Mesenchymal stem cell (in vitro differentiated cells and primary cell): Measurements from ENCODE around the gene RNF138.

Experiments
- DNase-seq: peaks from one replicate; pipeline ENCODE4 v3.0.0-alpha.2; 2013
- H2AFZ ChIP-seq: one replicate; pipeline ENCODE4 v1.6.1; 2013; ENCODE audit warnings: low read depth, mild to moderate bottlenecking, control low read depth, inconsistent platforms, low read length, moderate library complexity
- H2AK5ac ChIP-seq: 2 replicates; pipeline ENCODE4 v1.6.1; 2013; ENCODE audit warnings: low read length, moderate library complexity, mild to moderate bottlenecking, inconsistent platforms; ENCODE audit not compliant: severe bottlenecking
- H2BK120ac ChIP-seq: one replicate; pipeline ENCODE4 v1.6.1; 2013; ENCODE audit warnings: low read depth, mild to moderate bottlenecking, inconsistent platforms, low read length, moderate library complexity
- H2BK12ac ChIP-seq, 2 experiments: one replicate each; pipeline ENCODE4 v1.6.1; 2013; ENCODE audit warnings: inconsistent platforms in 2 of 2, low read length in 2 of 2, mild to moderate bottlenecking in 2 of 2, moderate library complexity in 2 of 2, control low read depth in 1 of 2
- H2BK15ac ChIP-seq: one replicate; pipeline ENCODE4 v1.6.1; 2013; ENCODE audit warnings: mild to moderate bottlenecking, low read depth, inconsistent platforms; ENCODE audit not compliant: poor library complexity, severe bottlenecking
- H2BK5ac ChIP-seq: 2 replicates; pipeline ENCODE4 v1.6.1; 2013; ENCODE audit warnings: low read depth, mild to moderate bottlenecking, low read length, control low read depth, inconsistent platforms; ENCODE audit not compliant: poor library complexity, severe bottlenecking
- H3K14ac ChIP-seq, 2 experiments: one replicate each; pipeline ENCODE4 v1.6.1; 2013; ENCODE audit warnings: inconsistent platforms in 2 of 2, low read length in 2 of 2, control low read depth in 1 of 2, mild to moderate bottlenecking in 1 of 2, moderate library complexity in 1 of 2
- H3K18ac ChIP-seq, 2 experiments: one replicate each; pipeline ENCODE4 v1.6.1; 2013; ENCODE audit warnings: inconsistent platforms in 2 of 2, low read length in 2 of 2, control low read depth in 1 of 2, low read depth in 1 of 2, mild to moderate bottlenecking in 1 of 2
- H3K23ac ChIP-seq, 2 experiments: one replicate each; pipeline ENCODE4 v1.6.1; 2013; ENCODE audit warnings: inconsistent platforms in 2 of 2, low read length in 2 of 2, mild to moderate bottlenecking in 2 of 2, moderate library complexity in 2 of 2, control low read depth in 1 of 2
- H3K27ac ChIP-seq: 2 replicates; pipeline ENCODE4 v1.5.1; 2013; ENCODE audit warnings: mild to moderate bottlenecking, moderate library complexity, low read length, control low read depth, inconsistent platforms; ENCODE audit not compliant: poor library complexity, severe bottlenecking
- H3K27me3 ChIP-seq, 2 experiments: 2 replicates each; pipeline versions ENCODE4 v1.6.1 to v1.7.0; 2013; ENCODE audit warnings: low read length in 2 of 2, mild to moderate bottlenecking in 2 of 2, moderate library complexity in 2 of 2, control low read depth in 1 of 2, inconsistent platforms in 1 of 2; ENCODE audit not compliant: control insufficient read depth in 1 of 2, insufficient read depth in 1 of 2
- H3K36me3 ChIP-seq, 2 experiments: 2 replicates each; pipeline versions ENCODE4 v1.6.1 to v1.7.0; 2013; ENCODE audit warnings: low read length in 2 of 2, control low read depth in 1 of 2, inconsistent platforms in 1 of 2, low read depth in 1 of 2, mild to moderate bottlenecking in 1 of 2; ENCODE audit not compliant: insufficient read depth in 2 of 2, control insufficient read depth in 1 of 2
- H3K4ac ChIP-seq, 2 experiments: one replicate each; pipeline ENCODE4 v1.6.1; 2013; ENCODE audit warnings: inconsistent platforms in 2 of 2, low read length in 2 of 2, mild to moderate bottlenecking in 2 of 2, moderate library complexity in 2 of 2, control low read depth in 1 of 2, low read depth in 1 of 2
- H3K4me1 ChIP-seq: 2 replicates; pipeline ENCODE4 v1.6.1; 2013; ENCODE audit warnings: low read depth, low read length, control low read depth; ENCODE audit not compliant: control insufficient read depth, insufficient read depth
- H3K4me2 ChIP-seq: 2 replicates; pipeline ENCODE4 v1.6.1; 2013; ENCODE audit warnings: low read length, mild to moderate bottlenecking, inconsistent platforms; ENCODE audit not compliant: poor library complexity, severe bottlenecking
- H3K4me3 ChIP-seq, 2 experiments: 2 replicates each; pipeline versions ENCODE4 v1.5.1 to v1.7.0; 2013; ENCODE audit warnings: low read length in 2 of 2, mild to moderate bottlenecking in 2 of 2, control low read depth in 1 of 2, low read depth in 1 of 2; ENCODE audit not compliant: insufficient read depth in 1 of 2
- H3K79me1 ChIP-seq: replicated peaks from 2 replicates; pipeline ENCODE4 v1.6.1; 2013; ENCODE audit warnings: mild to moderate bottlenecking, control low read depth, low read length, inconsistent platforms; ENCODE audit not compliant: poor library complexity, severe bottlenecking
- H3K9ac ChIP-seq: 2 replicates; pipeline ENCODE4 v1.7.0; 2013; ENCODE audit warnings: mild to moderate bottlenecking, low read length, moderate library complexity
- H3K9me3 ChIP-seq: 2 replicates; pipeline ENCODE4 v1.7.0; 2013; ENCODE audit warnings: mild to moderate bottlenecking, low read length; ENCODE audit not compliant: control insufficient read depth
- H4K8ac ChIP-seq: one replicate; pipeline ENCODE4 v1.6.1; 2013; ENCODE audit warnings: inconsistent platforms, mild to moderate bottlenecking, low read length, moderate library complexity
- H4K91ac ChIP-seq: one replicate; pipeline ENCODE4 v1.6.1; 2013; ENCODE audit warnings: mild to moderate bottlenecking, low read length, inconsistent platforms
- WGBS: methylation state at CpG from one replicate; pipeline ENCODE4 v1.1.7; 2013; ENCODE audit warnings: mixed read lengths; 5-methylcytosine and 5-hydroxymethylcytosine counted together

RNF138 gene

GRCh38 chr18:32122039-32122438, 30.4 kb downstream of the RNF138 start:
- DNase-seq = no peak
- H2AFZ ChIP-seq = no peak overlapping the region
- H4K91ac ChIP-seq = no peak overlapping the region
- no peak overlapping the region for H3K18ac ChIP-seq
- H3K27me3 ChIP-seq = no peaks in the 10 kb centered on the region
- no peak overlapping the region for H2BK120ac ChIP-seq
- 94% methylated on average over 4 of the region's 5 CpGs for WGBS
- H3K4ac ChIP-seq = no peak overlapping the region
- H3K36me3 ChIP-seq = peaks cover 3 to 51% of the 10 kb centered on the region in 2 experiments
- no peak overlapping the region for H3K9ac ChIP-seq
- peaks cover 2% of the 10 kb centered on the region for H3K4me1 ChIP-seq
- H3K4me3 ChIP-seq = no peak overlapping the region
- H3K23ac ChIP-seq = no peak overlapping the region
- H4K8ac ChIP-seq = no peak overlapping the region
- H3K4me2 ChIP-seq = no peak overlapping the region
- no peak overlapping the region for H2AK5ac ChIP-seq
- peaks cover 7% of the 10 kb centered on the region for H3K79me1 ChIP-seq
- no peak overlapping the region for H2BK5ac ChIP-seq
- no peak overlapping the region for H3K27ac ChIP-seq
- H3K9me3 ChIP-seq = no peaks in the 10 kb centered on the region
- H3K14ac ChIP-seq = no peak overlapping the region
- H2BK12ac ChIP-seq = no peak overlapping the region
- no peak overlapping the region for H2BK15ac ChIP-seq

GRCh38 chr18:32126538-32126937, 34.9 kb downstream of the RNF138 start:
- Histone ChIP-seq H2AK5ac (no peak overlapping the region), H3K4me3 (no peak overlapping the region), H3K18ac (no peak overlapping the region), H3K36me3 (peaks cover 0 to 68% of the 10 kb centered on the region in 2 experiments), H3K4me1 (no peaks in the 10 kb centered on the region), H4K8ac (no peak overlapping the region), H2BK5ac (no peak overlapping the region), H2BK15ac (no peak overlapping the region), H3K27ac (no peak overlapping the region), H3K9ac (no peak overlapping the region), H3K23ac (no peak overlapping the region), H3K27me3 (no peaks in the 10 kb centered on the region), H3K14ac (no peak overlapping the region), H3K79me1 (no peaks in the 10 kb centered on the region), H2BK120ac (no peak overlapping the region), H3K9me3 (no peaks in the 10 kb centered on the region), H2AFZ (no peak overlapping the region), H3K4me2 (no peak overlapping the region), H3K4ac (no peak overlapping the region), H4K91ac (no peak overlapping the region), H2BK12ac (no peak overlapping the region)
- no peak for DNase-seq
- 100% methylated on average over 2 of the region's 3 CpGs for WGBS

GRCh38 chr18:32135625-32136024, 44.0 kb downstream of the RNF138 start:
- H2BK15ac ChIP-seq = no peak overlapping the region
- no peak overlapping the region for H3K27ac ChIP-seq
- 93% methylated on average over 2 of the region's 2 CpGs for WGBS
- H3K23ac ChIP-seq = no peak overlapping the region
- no peak overlapping the region for H4K91ac ChIP-seq
- no peak overlapping the region for H2BK5ac ChIP-seq
- H2BK12ac ChIP-seq = no peak overlapping the region
- H3K18ac ChIP-seq = no peak overlapping the region
- H3K4me3 ChIP-seq = no peak overlapping the region
- no peak overlapping the region for H3K9ac ChIP-seq
- H3K36me3 ChIP-seq = peaks cover 3 to 22% of the 10 kb centered on the region in 2 experiments
- no peak overlapping the region for H4K8ac ChIP-seq
- H2AFZ ChIP-seq = no peak overlapping the region
- H3K79me1 ChIP-seq = no peaks in the 10 kb centered on the region
- no peak overlapping the region for H3K14ac ChIP-seq
- no peaks in the 10 kb centered on the region for H3K27me3 ChIP-seq
- no peaks in the 10 kb centered on the region for H3K9me3 ChIP-seq
- H3K4me1 ChIP-seq = no peaks in the 10 kb centered on the region
- H2BK120ac ChIP-seq = no peak overlapping the region
- H3K4ac ChIP-seq = no peak overlapping the region
- no peak overlapping the region for H3K4me2 ChIP-seq
- no peak overlapping the region for H2AK5ac ChIP-seq
- DNase-seq = no peak

GRCh38 chr18:32138332-32138982, 46.8 kb downstream of the RNF138 start:
- Histone ChIP-seq H3K18ac (no peak overlapping the region), H2AK5ac (no peak overlapping the region), H3K27ac (no peak overlapping the region), H3K4me1 (no peaks in the 10 kb centered on the region), H3K27me3 (no peaks in the 10 kb centered on the region), H3K4me3 (no peak overlapping the region), H3K79me1 (no peaks in the 10 kb centered on the region), H3K23ac (no peak overlapping the region), H2BK15ac (no peak overlapping the region), H2AFZ (no peak overlapping the region), H4K8ac (no peak overlapping the region), H4K91ac (no peak overlapping the region), H3K9ac (no peak overlapping the region), H2BK12ac (no peak overlapping the region), H2BK120ac (no peak overlapping the region), H3K14ac (no peak overlapping the region), H2BK5ac (no peak overlapping the region), H3K4me2 (no peak overlapping the region), H3K36me3 (peaks cover 0 to 1% of the 10 kb centered on the region in 2 experiments), H3K4ac (no peak overlapping the region), H3K9me3 (no peaks in the 10 kb centered on the region)
- WGBS = no CpG with 5 or more reads among the region's 1 CpG
- DNase-seq = no peak
